ENCODE results near the gene TMEM140.
"Not testable (repeated sequence)": the region's sequence is repeated elsewhere in the genome, so short reads cannot be mapped to it uniquely, and the experiment has no call there.

TMEM140 gene

DNA sequence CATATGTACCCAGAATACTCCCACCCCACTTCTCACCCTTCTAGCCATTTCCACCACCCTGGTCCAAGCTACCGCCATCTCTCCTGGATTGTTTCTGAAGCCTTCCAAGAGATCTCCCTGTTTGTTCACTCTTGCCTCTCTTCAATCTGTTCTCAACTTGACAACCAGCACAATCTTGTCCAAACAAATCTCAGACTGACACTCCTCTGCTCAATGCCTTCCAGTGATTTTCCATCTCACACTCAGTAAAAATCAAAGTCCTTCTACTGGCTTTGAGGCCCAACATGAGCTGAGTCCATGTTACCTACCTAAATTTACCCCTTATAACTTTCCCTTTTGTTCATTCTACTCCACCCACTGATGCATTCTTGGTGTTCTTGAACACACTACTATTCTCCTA lies 33.2 kb upstream of the TMEM140 start:
- TF ChIP-seq, protein P1, sequence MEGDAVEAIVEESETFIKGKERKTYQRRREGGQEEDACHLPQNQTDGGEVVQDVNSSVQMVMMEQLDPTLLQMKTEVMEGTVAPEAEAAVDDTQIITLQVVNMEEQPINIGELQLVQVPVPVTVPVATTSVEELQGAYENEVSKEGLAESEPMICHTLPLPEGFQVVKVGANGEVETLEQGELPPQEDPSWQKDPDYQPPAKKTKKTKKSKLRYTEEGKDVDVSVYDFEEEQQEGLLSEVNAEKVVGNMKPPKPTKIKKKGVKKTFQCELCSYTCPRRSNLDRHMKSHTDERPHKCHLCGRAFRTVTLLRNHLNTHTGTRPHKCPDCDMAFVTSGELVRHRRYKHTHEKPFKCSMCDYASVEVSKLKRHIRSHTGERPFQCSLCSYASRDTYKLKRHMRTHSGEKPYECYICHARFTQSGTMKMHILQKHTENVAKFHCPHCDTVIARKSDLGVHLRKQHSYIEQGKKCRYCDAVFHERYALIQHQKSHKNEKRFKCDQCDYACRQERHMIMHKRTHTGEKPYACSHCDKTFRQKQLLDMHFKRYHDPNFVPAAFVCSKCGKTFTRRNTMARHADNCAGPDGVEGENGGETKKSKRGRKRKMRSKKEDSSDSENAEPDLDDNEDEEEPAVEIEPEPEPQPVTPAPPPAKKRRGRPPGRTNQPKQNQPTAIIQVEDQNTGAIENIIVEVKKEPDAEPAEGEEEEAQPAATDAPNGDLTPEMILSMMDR (conservative IDR thresholded peaks at IDR 0.05), result no peak
- no peak for TF ChIP-seq ZFX (IDR thresholded peaks at IDR 0.05)
- H3K27ac ChIP-seq, result no peak overlapping the region

DNA sequence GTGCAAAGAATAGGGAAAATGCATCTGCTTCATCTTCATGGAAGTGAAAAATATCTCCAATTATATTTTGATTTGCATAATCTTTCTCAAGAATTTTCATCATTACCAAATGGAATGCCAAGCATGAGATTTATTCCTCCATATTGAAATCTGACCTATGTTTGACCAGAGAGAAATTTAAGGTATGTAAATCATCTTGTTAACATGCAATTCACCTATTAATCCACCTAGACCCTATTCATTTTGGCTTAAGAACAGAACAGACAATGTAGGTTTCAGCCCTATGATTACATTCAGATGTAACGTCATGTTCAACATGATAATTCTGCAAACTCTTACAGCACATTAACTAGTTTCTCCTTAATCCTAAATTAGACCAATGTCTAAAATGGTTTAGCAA lies 30.8 kb upstream of the TMEM140 start:
- H3K27ac ChIP-seq, result no peak overlapping the region
- TF ChIP-seq ZFX (IDR thresholded peaks at IDR 0.05), result no peak
- TF ChIP-seq, protein P1 (conservative IDR thresholded peaks at IDR 0.05), result no peak

DNA sequence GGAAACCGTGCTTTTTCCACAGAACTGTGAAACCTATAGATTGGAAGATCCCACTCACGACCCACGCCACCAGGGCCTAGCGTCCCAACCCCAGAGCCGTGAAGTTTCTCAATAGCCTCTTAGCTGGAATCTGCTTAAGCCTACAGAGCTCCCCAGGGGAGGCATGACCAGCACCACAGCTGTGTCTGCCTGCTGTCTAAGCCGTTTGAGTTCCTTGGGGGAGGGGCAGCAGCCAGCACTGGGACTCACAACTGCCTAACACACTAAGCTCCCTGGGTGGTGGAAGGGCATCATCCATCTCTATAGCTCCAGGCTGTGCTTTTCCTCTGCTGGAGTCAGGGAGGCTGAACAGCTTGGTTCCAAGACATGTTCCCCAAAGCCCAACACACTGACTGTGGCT lies 26.0 kb upstream of the TMEM140 start:
- TF ChIP-seq ZFX (IDR thresholded peaks at IDR 0.05), result no peak
- TF ChIP-seq, protein P1 (conservative IDR thresholded peaks at IDR 0.05), result no peak
- H3K27ac ChIP-seq, result no peak overlapping the region

- H3K27ac ChIP-seq, result not testable (repeated sequence)
Measured at GRCh38 chr7:135124631-135125030, 23.2 kb upstream of the TMEM140 start.

GRCh38 chr7:135128931-135129330 lies 18.9 kb upstream of the TMEM140 start:
- no peak overlapping the region for H3K27ac ChIP-seq

DNA sequence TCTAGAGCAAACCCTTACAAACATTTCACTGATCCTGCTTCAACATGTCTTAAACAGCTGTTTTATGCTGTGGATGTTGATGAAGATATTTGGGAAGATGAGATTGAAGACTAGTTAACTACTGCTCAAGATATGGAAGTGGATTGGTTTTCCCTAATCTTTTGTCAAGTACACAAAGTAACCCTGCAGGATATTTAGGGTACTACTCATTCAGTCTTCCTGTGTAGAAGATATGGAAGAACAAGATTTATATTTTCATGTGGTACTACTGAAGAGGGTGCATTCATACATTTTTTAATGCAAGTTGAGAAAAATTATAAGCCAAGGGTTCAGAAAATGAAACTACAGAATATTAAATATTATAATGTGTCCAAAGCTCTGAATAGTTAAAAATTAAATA lies 18.3 kb upstream of the TMEM140 start:
- TF ChIP-seq, protein P1 (conservative IDR thresholded peaks at IDR 0.05), result no peak; the same call in 1 of the 2 replicates

More at GRCh38 chr7:135128931-135129330, 18.9 kb upstream of the TMEM140 start:
- TF ChIP-seq, protein P1 (conservative IDR thresholded peaks at IDR 0.05), result no peak
- no peak for TF ChIP-seq ZFX (IDR thresholded peaks at IDR 0.05)

DNA sequence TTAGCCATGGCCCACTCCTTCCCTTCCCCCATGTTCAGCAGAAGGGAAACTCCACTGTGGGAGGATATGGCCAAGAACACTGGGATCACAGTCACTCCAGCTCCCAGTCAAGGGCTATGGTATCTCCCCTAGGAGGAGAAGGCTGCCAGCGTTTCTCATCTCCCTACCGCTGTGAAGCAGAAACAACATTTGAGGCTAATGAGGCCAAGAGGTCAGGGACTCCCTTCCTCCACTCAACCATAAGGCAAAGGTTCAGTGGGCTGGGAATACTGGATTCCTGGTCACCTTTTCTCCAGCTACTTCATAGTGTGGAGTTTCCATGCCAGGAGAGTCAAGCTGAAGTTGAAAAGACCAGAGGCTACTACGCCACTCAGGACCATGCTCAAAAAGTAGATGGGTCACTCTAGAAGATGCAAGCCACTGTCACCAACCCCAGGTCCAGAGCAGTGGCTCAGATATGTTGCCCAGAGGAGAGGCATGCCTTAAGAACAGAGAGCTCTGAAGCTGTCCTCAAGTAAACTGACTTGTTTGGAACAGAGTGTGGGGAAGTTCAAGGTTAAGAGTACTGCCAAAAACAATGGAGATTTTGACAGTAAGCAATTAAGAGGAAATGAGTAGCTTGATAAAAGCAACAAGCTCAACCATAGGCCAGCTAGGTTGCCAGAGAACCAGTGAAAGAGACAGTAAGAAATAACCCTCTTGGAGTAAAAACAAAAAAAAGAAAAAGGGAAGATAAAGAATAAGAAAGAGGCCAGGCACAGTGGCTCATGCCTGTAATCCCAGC lies 3.8 kb upstream of the TMEM140 start:
- H3K27ac ChIP-seq, result no peak overlapping the region
- TF ChIP-seq, protein P1 (conservative IDR thresholded peaks at IDR 0.05), result no peak
- TF ChIP-seq ZFX (IDR thresholded peaks at IDR 0.05), result no peak

More for the DNA sequence above, 18.3 kb upstream of the TMEM140 start:
- no peak overlapping the region for H3K27ac ChIP-seq

All from C4-2B (cell line).